GM19351 (cell line): ENCODE results near the gene PRLHR.

Experiments
- ATAC-seq: cut with Tn5 transposase; IDR thresholded peaks from one replicate; pipeline ENCODE4 v1.9.1; 2021; ENCODE audit warnings: mild to moderate bottlenecking, moderate library complexity; ENCODE audit not compliant: unreplicated experiment

Gene PRLHR

GRCh38 chr10:118564114-118564513 is 31.3 kb downstream of the PRLHR start:
- no peak for ATAC-seq

GRCh38 chr10:118563373-118563890 is 32.0 kb downstream of the PRLHR start:
- ATAC-seq, result no peak

- ATAC-seq, result no peak
Observed at GRCh38 chr10:118562851-118563250, 32.6 kb downstream of the PRLHR start.

- ATAC-seq, result no peak
Observed at GRCh38 chr10:118557946-118558345, 37.5 kb downstream of the PRLHR start.

GRCh38 chr10:118551535-118552100 is 43.8 kb downstream of the PRLHR start:
- no peak for ATAC-seq

- no peak for ATAC-seq
Observed at GRCh38 chr10:118547282-118547681, 48.2 kb downstream of the PRLHR start.

GRCh38 chr10:118546479-118546878 is 49.0 kb downstream of the PRLHR start:
- no peak for ATAC-seq

- ATAC-seq, result no peak
Observed at GRCh38 chr10:118545381-118545780, 50.1 kb downstream of the PRLHR start.

GRCh38 chr10:118544401-118544948 is 51.0 kb downstream of the PRLHR start:
- no peak for ATAC-seq

GRCh38 chr10:118543714-118544400 is 51.6 kb downstream of the PRLHR start:
- ATAC-seq, result peak; percentile 98

- no peak for ATAC-seq
Observed at GRCh38 chr10:118542745-118543144, 52.7 kb downstream of the PRLHR start.

GRCh38 chr10:118542205-118542604 is 53.2 kb downstream of the PRLHR start:
- ATAC-seq, result no peak

- no peak for ATAC-seq
Observed at GRCh38 chr10:118541718-118542117, 53.7 kb downstream of the PRLHR start.
